Measurements from ENCODE around the gene SPPL3.
"Not testable (repeated sequence)": the region's sequence is repeated elsewhere in the genome, so short reads cannot be mapped to it uniquely, and the experiment has no call there.

SPPL3 gene, protein sequence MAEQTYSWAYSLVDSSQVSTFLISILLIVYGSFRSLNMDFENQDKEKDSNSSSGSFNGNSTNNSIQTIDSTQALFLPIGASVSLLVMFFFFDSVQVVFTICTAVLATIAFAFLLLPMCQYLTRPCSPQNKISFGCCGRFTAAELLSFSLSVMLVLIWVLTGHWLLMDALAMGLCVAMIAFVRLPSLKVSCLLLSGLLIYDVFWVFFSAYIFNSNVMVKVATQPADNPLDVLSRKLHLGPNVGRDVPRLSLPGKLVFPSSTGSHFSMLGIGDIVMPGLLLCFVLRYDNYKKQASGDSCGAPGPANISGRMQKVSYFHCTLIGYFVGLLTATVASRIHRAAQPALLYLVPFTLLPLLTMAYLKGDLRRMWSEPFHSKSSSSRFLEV

DNA sequence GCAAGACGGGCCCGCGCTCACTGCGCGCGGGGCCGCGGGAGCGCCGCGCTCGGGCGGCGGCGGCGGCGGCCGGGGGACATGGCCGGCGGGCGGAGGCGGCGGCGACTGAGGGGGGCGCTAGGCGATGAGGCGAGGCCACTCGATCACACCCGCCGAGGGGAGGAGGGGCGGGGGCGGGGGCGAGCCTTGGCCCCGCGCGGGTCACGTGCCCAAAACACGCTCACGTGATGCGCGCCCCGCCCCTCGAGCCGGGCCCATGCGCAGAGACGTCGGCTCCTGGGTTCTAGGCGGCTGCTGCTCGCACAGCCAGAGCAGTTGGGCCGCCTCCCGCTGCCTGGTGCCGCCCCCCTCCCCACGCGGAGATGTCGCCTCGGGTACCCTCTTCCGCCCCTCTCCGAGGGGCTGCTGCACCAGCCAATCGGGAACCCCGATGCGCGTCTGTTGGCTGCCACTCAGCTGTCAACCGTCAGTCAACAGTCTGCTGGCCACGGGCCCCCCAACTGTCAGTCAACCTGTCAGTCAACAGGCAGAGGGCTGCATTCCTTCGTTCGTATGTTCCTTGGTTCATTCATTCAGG, at the start of gene SPPL3:
Gene SPPL3 (minus strand): TSS at position 162 of the 577 bp plus-strand sequence. CDS start 491 bp downstream, outside the sequence.
- peak; percentile 88 for DNase-seq

DNA sequence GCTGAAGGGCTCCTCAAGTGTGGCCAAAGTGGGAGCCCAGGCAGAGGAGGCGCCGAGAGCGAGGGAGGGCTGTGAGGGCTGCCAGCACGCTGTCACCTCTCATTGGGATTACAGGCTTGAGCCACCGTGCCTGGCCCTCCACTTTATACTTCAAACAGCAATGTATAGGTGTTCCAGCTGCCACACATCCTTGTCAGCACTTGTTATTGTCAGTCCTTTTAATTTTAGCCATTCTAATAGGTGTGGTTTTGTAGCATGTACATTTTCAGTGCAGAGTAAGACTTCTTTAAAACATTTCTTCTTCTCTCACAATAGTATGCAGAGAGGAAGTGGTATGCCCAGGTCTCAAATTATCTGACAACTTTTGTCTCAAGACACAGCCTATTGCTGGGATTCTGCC, 46.6 kb upstream of the SPPL3 start:
- no peak for DNase-seq

DNA sequence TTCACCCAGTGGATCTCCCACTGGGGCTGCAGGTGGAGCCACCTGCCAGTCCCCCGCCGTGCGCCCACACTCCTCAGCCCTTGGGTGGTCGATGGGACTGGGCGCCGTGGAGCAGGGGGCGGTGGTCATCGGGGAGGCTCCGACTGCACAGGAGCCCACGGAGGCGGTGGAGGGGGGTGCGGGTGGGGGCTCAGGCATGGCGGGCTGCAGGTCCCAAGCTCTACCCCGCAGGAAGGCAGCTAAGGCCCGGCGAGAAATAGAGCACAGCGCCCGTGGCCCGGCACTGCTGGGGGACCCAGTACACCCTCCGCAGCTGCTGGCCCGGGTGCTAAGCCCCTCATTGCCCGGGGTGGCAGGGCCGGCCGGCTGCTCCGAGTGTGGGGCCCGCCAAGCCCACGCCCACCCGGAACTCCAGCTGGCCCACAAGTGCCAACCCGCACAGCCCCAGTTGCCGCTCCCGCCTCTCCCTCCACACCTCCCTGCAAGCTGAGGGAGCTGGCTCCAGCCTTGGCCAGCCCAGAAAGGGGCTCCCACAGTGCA, 46.2 kb upstream of the SPPL3 start:
- not testable (repeated sequence) for DNase-seq

DNA sequence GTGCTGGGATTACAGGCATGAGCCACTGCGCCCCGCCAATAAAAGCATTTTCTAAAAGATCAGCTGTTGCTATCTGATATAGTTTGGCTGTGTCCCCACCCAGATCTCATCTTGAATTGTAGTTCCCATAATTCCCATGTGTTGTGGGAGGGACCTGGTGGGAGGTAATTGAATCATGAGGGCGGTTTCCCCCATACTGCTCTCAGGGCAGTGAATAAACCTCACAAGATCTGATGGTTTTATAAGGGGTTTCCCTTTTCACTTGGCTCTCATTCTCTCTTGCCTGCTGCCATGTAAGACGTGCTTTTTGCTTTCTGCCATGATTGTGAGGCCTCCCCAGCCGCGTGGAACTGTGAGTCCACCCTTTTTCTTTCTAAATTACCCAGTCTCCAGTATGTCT, 41.4 kb upstream of the SPPL3 start:
- DNase-seq, result not testable (repeated sequence)

DNA sequence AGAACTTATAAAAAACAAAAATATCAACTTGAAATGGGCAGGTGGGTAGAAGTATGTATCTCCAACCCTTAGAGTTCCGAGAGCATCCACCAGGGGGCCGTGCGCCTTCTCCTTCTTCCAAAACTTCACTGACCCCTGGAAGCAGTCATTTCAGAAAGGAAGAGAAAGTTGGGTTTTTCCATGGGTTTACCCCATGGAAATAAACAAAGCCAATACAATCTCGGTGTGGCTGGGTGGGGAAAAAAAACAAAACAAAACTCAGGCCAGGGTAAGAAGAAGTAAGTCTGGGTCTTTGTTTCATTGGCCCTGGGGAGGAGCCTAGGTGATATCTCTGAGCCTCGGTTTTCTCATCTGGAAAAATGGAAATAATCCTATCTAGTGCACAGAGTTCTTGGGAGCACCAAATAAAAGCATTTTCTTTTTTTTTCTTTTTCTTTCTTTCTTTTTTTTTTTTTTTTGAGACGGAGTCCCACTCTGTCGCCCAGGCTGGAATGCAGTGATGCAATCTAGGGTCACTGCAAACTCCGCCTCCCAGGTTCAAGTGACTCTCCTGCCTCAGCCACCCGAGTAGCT, 40.6 kb upstream of the SPPL3 start:
- no peak for DNase-seq

DNA sequence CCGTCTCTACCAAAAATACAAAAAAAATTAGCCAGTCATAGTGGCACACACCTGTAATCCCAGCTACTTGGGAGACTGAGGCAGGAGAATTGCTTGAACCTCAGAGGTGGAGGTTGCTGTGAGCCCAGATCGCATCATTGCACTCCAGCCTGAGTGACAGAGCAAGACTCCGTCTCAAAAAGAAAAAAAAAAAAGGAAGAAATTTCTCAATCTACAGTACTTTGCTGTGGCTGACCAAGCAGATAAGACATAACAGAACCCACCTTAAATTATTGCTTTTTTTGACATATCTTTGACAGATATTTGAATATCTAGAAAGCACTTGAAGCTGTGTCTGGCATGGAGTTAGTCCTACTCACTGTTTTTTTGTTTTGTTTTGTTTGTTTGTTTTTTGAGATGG, 39.3 kb upstream of the SPPL3 start:
- no peak for DNase-seq

DNA sequence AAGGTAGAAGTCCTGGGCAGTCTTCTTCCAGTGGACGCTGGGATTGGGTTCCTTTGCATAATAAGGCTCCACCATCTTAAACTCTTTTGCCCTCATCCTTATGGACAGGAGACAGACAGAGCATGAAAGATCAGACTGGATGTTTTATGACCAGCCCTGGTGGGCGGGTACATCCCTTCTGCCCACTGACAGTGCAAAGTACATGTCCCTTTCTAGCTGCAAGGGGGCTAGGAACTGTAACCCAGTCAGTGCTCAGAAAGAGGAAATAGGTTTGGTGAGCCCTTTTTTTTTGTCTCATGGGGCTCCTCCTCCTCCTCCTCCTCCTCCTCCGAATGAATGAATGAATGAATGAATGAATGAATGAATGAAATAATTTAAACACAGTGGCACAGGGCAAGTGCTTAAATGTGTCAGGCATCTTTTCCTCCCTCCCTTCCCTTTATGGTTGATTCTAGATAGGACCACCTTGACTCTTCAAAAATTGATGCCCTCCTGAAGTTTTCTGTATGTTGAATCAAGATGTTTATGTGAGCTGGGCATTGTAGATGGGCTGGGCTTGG, 37.8 kb upstream of the SPPL3 start:
- DNase-seq, result no peak

DNA sequence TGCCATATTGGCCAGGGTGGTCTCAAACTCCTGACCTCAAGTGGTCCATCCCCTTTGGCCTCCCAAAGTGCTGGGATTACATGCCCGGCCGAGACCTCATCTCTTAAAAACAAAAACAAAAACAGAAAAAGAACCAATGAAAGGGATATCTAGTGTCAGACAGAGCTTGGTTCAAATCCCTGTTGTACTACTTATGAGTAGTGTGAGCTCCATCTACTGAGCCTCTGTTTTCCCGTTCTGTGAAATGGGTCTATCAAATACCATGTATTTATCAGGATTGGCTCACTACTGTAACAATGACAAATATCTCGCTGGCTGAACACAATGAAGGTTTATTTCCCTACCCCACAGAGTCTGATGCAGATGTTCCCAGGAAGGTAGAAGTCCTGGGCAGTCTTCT, 37.3 kb upstream of the SPPL3 start:
- no peak for DNase-seq

DNA sequence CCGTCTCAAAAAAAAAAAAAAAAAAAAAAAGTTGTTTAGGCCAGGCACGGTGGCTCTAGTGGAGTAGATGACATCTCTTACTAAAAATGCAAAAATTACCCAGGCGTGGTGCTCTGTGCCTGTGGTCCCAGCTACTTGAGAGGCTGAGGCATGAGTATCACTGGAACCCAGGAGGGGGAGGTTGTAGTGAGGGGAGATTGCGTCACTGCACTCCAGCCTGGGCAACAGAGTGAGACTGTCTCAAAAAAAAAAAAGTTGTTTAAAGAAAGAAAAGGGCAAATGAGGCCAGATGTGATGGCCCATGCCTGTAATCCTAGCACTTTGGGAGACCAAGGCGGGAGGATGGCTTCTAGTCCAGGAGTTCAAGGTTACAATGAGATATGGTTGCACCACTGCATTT, 36.6 kb upstream of the SPPL3 start:
- no peak for DNase-seq

DNA sequence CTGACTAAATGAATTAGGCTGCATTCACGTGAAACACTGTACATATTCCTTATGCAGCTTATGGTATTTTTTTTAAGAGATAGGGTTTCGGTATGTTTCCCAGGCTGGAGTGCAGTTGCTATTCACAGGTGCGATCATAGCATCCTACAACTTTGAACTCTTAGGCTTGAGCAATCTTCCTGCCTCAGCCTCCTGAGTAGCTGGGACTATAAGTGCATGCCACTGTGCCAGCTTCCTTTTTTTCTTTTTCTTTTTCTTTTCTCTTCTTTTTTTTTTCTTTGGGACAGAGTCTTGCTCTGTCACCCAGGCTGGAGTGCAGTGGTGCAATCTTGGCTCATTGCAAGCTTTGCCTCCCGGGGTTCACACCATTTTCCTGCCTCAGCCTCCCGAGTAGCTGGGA, 35.8 kb upstream of the SPPL3 start:
- no peak for DNase-seq

DNA sequence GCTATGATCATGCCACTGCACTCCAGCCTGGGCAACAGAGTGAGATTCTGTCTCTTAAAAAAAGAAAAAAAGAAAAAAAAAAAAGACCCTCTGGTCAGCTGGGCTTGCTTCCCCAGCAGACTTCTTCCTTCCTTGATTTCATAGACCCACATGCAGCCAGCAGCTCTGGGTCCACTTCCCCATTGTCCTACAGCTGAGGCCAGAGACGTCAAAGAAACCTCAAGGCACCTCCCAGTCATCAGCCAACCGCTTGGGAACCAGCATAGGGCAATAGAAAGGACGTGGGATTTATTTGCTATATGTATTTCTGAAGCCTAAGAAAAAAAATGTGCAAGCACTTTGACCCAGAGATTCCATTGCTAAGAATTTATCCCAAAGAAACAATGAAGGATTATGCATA, 35.4 kb upstream of the SPPL3 start:
- peak; percentile 46 for DNase-seq

DNA sequence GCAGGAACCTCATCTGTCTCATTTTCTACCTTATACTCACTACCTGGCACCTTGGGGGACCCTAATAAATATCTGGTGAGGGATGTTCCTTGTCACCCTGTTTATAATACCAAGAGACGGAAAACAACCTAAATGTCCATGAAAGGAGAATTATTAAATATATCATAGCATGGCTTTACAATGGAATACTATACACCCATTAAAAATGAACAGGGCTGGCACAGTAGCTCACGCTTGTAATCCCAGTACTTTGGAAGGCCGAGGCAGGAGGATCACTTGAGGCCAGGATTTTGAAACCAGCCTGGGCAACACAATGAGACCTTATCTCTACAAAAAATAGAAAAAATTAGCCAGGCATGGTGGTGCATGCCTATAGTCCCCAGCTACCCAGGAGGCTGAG, 34.3 kb upstream of the SPPL3 start:
- DNase-seq, result no peak

DNA sequence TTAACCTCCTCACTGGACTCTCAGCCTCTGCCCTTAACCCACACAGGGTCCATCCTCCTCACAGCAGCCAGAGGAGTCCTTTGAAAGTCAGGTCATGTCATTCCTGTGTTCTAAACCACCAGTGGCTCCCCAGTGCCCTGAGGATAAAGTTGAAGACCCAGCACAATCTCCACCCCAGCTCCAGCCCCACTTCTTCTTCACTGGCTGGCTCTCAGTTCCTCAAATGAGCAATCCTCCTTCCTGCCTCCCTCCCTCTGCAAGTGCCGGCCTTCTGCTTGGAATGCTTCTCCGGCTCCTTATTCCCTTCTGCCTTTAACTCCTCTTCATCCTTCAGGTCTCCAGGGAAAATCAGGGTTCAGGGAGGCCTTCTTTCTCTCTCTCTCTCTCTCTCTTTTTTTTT, 32.0 kb upstream of the SPPL3 start:
- no peak for DNase-seq

DNA sequence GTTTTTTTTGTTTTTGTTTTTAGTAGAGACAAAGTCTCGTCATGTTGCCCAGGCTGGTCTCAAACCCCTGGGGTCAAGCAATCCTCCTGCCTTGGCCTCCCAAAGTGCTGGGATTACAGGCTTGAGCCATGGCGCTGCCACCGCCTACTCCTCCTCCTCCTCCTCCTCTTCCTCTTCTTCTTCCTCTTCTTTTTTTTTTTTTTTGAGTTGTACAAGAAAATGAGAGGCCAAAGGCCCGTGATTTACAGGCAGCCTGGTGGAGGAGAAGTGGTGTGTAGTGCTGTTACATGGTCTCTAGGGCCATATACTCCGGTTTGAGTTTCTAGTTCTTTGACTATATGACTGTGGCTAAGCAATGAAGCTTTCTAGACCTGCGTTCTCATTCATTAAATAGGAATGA, 29.6 kb upstream of the SPPL3 start:
- no peak for DNase-seq

DNA sequence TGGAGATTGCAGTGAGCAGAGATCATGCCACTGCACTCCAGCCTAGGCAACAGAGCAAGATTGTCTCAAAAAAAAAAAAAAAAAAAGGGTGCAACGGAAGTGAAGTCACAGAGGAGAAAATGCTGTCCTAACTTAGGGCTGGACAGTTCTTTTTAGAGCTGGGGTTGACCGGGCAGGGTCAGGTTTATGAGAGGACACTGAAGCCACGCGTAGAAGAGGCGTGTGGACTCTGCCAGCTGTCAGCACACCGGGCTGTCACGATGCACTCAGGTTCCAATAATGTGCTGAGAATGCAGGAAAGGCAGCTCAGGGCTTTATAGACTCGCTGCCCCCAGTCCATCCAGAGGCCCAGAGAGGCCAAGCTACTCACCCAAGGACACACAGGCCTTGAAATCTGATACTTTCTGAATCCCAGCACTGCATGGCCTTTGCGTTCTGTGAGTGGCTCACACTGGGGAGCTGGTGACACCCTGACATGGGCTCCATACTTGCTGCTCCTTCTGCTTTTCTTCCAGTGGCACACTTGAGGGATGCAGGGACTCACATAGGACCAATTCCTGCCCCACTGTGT, 28.9 kb upstream of the SPPL3 start:
- no peak for DNase-seq

DNA sequence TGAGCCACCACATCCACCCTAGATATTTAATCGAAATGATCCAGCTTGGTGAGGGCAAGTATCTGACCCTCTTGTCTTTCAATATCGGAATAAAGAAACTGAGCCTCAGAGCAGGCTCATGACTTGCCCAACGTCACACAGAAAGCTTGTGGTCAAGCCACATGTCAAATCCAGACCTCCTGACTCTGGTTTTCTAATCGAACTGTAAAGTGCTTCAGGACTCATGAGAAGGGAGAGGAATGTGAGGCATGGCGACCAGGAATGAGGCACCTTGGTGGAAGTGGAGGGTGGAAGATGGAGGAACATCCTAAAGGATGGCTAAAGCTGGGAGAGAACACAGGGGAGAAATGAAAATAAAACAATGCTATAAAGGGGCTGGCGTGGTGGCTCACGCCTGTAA, 27.9 kb upstream of the SPPL3 start:
- no peak for DNase-seq

DNA sequence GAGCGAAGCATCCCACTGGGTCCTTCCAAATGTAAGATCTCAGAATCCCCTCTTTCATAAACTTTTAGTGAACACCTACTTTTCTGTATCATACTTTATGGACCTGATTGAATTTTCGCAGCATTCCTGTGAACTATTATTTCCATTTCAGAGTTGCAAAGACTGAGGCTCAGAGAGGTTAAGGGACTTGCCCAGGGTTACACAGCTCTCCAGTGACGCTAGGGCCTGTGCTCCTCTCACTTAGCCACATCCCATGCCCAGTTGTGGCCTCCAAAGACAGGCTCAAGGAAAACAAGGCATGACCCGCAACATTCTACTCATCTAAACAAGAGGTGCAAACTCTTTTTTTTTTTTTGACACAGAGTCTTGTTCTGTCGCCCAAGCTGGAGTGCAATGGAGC, 25.9 kb upstream of the SPPL3 start:
- DNase-seq, result no peak

DNA sequence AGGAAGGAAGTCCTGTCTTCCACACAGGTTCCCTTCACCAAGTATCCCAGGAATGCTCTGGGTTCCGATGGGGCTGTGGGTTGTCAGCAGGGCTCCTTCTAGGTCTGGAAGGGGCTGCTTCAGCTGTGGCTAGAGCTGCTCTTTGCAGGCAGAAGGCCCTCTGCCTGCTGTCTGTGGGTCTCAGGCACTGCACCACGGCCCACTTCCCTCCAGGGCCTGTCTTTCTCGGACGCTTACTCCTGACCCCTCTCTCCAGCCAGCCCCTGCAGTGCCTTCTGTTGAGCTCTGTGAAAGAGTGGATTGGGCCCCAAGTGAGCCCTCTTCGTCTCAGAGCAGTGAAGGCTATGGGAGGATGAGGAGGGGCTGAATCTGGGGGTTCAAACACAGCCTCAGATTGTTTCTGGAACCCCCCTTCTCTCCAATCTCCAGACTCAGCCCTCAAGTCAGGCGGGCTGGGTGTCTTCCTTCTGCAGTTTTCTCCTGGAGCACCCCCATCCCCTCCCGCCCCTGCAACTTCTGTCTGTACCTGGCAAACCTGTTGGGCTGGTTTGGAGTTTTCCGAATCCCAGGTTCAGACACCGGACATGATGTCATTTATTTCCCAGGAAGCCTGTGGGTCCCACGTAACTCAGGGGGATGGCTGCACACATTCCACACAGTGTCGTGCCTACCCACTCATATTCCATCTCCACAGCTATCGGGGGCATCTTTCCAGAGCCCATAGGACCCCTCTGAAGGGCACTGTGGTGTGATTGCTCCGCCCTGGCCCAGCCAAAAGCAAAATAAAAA, 24.9 kb upstream of the SPPL3 start:
- no peak for DNase-seq

DNA sequence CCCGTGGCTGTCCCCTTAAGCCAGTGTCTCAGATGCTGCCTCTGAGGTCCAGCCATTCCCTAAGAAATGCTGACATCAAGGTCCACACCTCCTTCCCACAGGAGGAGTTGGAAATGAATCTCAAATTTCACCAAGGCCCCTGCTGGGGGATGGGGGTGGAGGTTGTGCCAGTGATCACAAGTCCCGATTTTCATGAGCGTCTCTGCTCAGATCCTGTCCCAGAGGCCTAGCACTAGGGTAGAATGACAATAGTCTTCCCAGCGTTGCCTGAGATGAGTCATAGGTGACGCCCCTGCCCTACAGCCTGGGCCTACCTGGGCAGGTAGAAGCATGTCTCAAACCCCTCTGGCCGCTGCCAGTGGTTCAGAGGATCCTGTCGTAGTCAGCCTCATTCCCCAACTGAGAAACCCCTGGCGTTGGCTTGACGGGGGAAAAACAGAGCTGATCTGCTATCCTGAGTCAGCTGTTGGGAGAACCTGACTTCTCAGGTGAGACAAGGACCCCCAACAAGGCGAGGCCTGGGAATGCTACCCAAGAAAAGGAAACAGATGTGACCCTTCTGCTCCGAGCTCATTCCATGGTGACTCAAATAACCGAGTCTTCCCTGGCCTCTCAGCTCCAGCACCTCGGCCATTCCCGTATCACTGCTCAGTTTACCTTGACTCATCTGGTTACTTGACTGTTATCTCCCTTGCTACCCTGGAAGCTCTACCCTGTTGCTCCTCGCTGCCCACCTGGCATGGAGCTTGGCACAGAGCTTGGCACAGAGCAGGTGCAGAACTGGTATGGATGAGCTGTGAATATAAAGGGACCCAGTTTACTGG, 21.8 kb upstream of the SPPL3 start:
- DNase-seq, result no peak

DNA sequence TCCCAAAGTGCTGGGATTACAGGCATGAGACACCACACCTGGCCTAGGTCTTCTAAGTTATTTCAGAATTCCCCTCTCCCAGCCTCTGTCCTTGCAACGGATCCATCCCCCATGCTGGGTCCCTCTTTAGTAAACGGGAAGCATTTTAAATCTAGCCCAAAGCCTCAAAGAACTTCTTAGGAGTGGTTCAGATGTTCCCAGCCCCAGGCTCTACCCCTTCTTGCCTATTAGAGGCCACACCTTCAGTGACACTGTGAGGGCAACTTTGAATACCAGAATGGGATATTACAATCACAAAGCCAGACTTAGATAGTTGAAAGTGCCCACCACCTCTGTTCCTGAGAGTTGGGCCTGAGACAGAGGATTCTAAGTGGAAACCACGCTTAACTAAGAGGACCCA, 18.1 kb upstream of the SPPL3 start:
- no peak for DNase-seq

DNA sequence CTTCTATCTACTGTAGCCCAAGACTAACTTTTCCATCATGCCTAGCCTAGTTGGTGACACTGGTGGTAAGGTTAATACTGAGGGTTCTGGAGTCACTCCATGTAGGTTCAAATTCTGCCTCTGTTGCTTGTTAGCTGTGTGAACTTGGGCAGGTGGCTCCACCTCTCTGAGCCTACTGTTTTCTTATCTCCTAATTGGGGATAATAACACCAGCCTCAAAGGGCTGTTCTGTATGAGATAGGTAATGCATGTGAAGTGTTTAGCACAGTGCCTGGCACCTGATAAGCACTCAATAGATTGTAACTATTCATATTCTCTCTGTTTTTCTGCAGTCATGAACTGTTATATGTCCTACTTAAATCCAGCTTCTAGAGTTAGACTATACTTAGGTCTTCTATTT, 17.5 kb upstream of the SPPL3 start:
- no peak for DNase-seq

DNA sequence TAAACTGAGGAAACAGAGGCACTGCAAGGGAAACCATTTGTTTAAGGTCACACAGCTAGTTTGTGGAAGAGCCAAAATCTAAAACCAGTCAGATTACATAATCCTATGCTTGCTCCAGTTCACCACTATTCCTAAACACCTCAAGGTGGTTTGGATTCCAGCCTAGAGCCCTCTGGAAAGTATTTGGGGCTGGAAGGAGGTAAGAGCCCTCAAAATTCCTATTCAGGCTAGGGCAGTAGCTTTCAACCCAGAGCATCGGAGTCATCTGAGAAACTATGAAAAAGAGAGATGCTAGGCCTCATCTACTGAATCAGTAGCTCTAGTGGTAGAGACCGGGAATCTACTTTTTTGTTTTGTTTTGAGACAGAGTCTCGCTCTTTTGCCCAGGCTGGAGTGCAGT, 16.0 kb upstream of the SPPL3 start:
- no peak for DNase-seq
